GM12878 (cell line): ENCODE measurements around the gene NDUFV1. TPM values are rescaled to one million over a fixed set of nuclear protein-coding genes. Genes with fewer than 3 reads are reported as not detected.
"Not testable (repeated sequence)": the region's sequence is repeated elsewhere in the genome, so short reads cannot be mapped to it uniquely, and the experiment has no call there.

ENCODE experiments used
- ATAC-seq: fragments of 200-7000 bp; cut with Tn5 transposase; 3 replicates; pipeline ENCODE4 v1.9.1; 2020; ENCODE audit warnings: mild to moderate bottlenecking, moderate library complexity
- BruUV-seq: library from RNA; stranded (reverse); fragments of 400-500 nt; replicated peaks from 2 replicates; lab custom pipeline; 2021; lab: Mats Ljungman, UMichigan
- CTCF ChIA-PET: fragments of 300-600 bp; sonication (Branson Sonifier 250); formaldehyde crosslinking; extraction: SDS; loops from one replicate; lab custom pipeline; 2021; ENCODE audit warnings: inconsistent platforms; lab: Yijun Ruan, JAX
- POLR2A ChIA-PET: fragments of 350-600 bp; formaldehyde crosslinking; extraction: SDS; loops from one replicate; lab custom pipeline; 2021; ENCODE audit warnings: inconsistent platforms; lab: Charles Lee
- RAD21 ChIA-PET: fragments of 300-600 bp; sonication (Branson Sonifier 250); formaldehyde crosslinking; loops from one replicate; lab custom pipeline; 2023; ENCODE audit warnings: antibody characterized with exemption; ENCODE audit not compliant: unreplicated experiment; lab: Charles Lee
- SMC1A ChIA-PET: fragments of 300-600 bp; sonication (Branson Sonifier 250); formaldehyde crosslinking; loops from one replicate; lab custom pipeline; 2023; ENCODE audit not compliant: unreplicated experiment, uncharacterized antibody; lab: Charles Lee
- DNase-seq: peaks from one replicate; pipeline ENCODE4 v3.0.0-alpha.2; 2011; ENCODE audit warnings: low read depth, low spot score
- FAIRE-seq: peaks from 3 replicates; lab custom pipeline; 2011; peaks lifted over from hg19 to GRCh38; lab: Jason Lieb, UNC
- H2AFZ ChIP-seq: 2 replicates; pipeline ENCODE4 v1.6.0; 2011; ENCODE audit warnings: low read depth, low read length, control low read depth; ENCODE audit not compliant: control insufficient read depth
- H3K27ac ChIP-seq: 2 replicates; pipeline ENCODE4 v1.5.1; 2011; ENCODE audit warnings: control low read depth; ENCODE audit not compliant: control insufficient read depth, insufficient read depth
- H3K27me3 ChIP-seq, 2 experiments: replicated peaks in 1 of 2; 2 replicates each; pipeline versions ENCODE4 v1.6.0 to v1.6.1; 2011; ENCODE audit warnings: low read length in 1 of 2; ENCODE audit not compliant: control insufficient read depth in 2 of 2, insufficient read depth in 2 of 2
- H3K36me3 ChIP-seq, 2 experiments: 2 replicates each; pipeline ENCODE4 v1.5.1; 2011; ENCODE audit warnings: low read length in 1 of 2; ENCODE audit not compliant: control insufficient read depth in 2 of 2, insufficient read depth in 2 of 2
- H3K4me1 ChIP-seq: 2 replicates; pipeline ENCODE4 v1.6.1; 2011; ENCODE audit warnings: mild to moderate bottlenecking, low read length, moderate library complexity, mixed read lengths; ENCODE audit not compliant: control insufficient read depth, insufficient read depth
- H3K4me2 ChIP-seq: 2 replicates; pipeline ENCODE4 v1.6.0; 2011; ENCODE audit warnings: control low read depth; ENCODE audit not compliant: control insufficient read depth, insufficient read depth
- H3K4me3 ChIP-seq: fragments of 200-600 bp; sonication (generic); 2 replicates; pipeline ENCODE4 v1.5.1; 2016
- H3K79me2 ChIP-seq: 2 replicates; pipeline ENCODE4 v1.6.0; 2011; ENCODE audit warnings: low read length; ENCODE audit not compliant: control insufficient read depth, insufficient read depth
- H3K9ac ChIP-seq: 2 replicates; pipeline ENCODE4 v1.8.0; 2011; ENCODE audit warnings: low read length, control low read depth, mixed read lengths; ENCODE audit not compliant: control insufficient read depth, insufficient read depth
- H3K9me3 ChIP-seq: replicated peaks from 3 replicates; pipeline ENCODE4 v1.5.1; 2011; ENCODE audit warnings: mild to moderate bottlenecking, low read length; ENCODE audit not compliant: control insufficient read depth, insufficient read depth
- H4K20me1 ChIP-seq: 2 replicates; pipeline ENCODE4 v1.6.0; 2011; ENCODE audit not compliant: control insufficient read depth, insufficient read depth
- WGBS: methylation state at CpG from one replicate; pipeline ENCODE4 v1.1.6; 2016; ENCODE audit warnings: low lambda C conversion rate; ENCODE audit not compliant: insufficient replicate concordance, insufficient coverage; ENCODE audit errors: missing lambda C conversion rate; 5-methylcytosine and 5-hydroxymethylcytosine counted together
- in situ Hi-C: fragments of 300-500 bp; cut with MboI; formaldehyde crosslinking; loops from 9 replicates; pipeline ENCODE4 v1.14.3; 2018; ENCODE audit warnings: mixed read lengths
- intact Hi-C: fragments of 100-400 bp; cut with micrococcal nuclease; formaldehyde crosslinking; loops from one replicate; pipeline ENCODE4 v1.14.2; 2022; ENCODE audit not compliant: unreplicated experiment
- polyA plus RNA-seq, 11 experiments: library from polyadenylated mRNA; depleted of rRNA in 4 of 11; unstranded in 6 of 11; stranded (reverse) in 5 of 11; fragments of >200 nt; fragmentation: Nextera tagmentation in 4 of 11; fragmentation: Illumina TruSeq in 1 of 11; extraction: Ambion mirVana in 4 of 11; extraction: Trizol in 1 of 11; gene quantifications; 1 replicate in 1 of 11; 2 replicates in 10 of 11; pipeline versions ENCODE4 v1.2.1 to v1.2.3, GENCODE V29; 2011 to 2016; ENCODE audit warnings: inconsistent platforms in 2 of 11, missing spikeins in 2 of 11, low read depth in 1 of 11
- total RNA-seq, 4 experiments: library from RNA; depleted of rRNA in 3 of 4; stranded (reverse); fragments of >200 nt in 3 of 4; fragmentation: Illumina TruSeq in 1 of 4; extraction: Trizol in 1 of 4; gene quantifications; 2 replicates each; pipeline versions ENCODE4 v1.2.1 to v1.2.3, GENCODE V29; 2013 to 2021

NDUFV1 gene
- total and polyA plus RNA-seq, 10 of the 15 experiments (the other 5 are each of a cell fraction or from before 2014, with no cell fraction given), result 8.2 to 380 (median 231) TPM

- H3K79me2 ChIP-seq, RAD21 ChIA-PET, POLR2A ChIA-PET, H3K27me3 ChIP-seq, H3K9me3 ChIP-seq, H3K4me3 ChIP-seq, SMC1A ChIA-PET, in situ Hi-C loops, intact Hi-C loops, FAIRE-seq, H2AFZ ChIP-seq, H3K4me2 ChIP-seq, H3K36me3 ChIP-seq, H3K27ac ChIP-seq, BruUV-seq, H3K9ac ChIP-seq, ATAC-seq, DNase-seq, CTCF ChIA-PET, H4K20me1 ChIP-seq: not testable (repeated sequence)
- no CpG with 5 or more reads among the region's 3 CpGs for WGBS
- H3K4me1 ChIP-seq, result peaks cover 15% of the 10 kb centered on the region
Observed at GRCh38 chr11:67597458-67597857, 9.3 kb upstream of the NDUFV1 start.

GRCh38 chr11:67597963-67598362, 8.8 kb upstream of the NDUFV1 start:
- in situ Hi-C loops, H3K79me2 ChIP-seq, H2AFZ ChIP-seq, H3K36me3 ChIP-seq, BruUV-seq, H3K4me3 ChIP-seq, intact Hi-C loops, H3K27ac ChIP-seq, FAIRE-seq, H3K9ac ChIP-seq, H3K9me3 ChIP-seq, DNase-seq, SMC1A ChIA-PET, H3K4me2 ChIP-seq, H3K27me3 ChIP-seq, ATAC-seq, POLR2A ChIA-PET, H4K20me1 ChIP-seq, RAD21 ChIA-PET: not testable (repeated sequence)
- peaks cover 15% of the 10 kb centered on the region for H3K4me1 ChIP-seq
- WGBS, result 95% methylated on average over 24 of the region's 26 CpGs
- CTCF ChIA-PET, result interaction anchor here (3.1 kb wide), 1 partner anchor 14 kb away, joined by 25 read pairs; the partner anchor contains the start of gene GSTP1
